ENCODE data around the gene SLCO4A1.

Gene SLCO4A1

DNA sequence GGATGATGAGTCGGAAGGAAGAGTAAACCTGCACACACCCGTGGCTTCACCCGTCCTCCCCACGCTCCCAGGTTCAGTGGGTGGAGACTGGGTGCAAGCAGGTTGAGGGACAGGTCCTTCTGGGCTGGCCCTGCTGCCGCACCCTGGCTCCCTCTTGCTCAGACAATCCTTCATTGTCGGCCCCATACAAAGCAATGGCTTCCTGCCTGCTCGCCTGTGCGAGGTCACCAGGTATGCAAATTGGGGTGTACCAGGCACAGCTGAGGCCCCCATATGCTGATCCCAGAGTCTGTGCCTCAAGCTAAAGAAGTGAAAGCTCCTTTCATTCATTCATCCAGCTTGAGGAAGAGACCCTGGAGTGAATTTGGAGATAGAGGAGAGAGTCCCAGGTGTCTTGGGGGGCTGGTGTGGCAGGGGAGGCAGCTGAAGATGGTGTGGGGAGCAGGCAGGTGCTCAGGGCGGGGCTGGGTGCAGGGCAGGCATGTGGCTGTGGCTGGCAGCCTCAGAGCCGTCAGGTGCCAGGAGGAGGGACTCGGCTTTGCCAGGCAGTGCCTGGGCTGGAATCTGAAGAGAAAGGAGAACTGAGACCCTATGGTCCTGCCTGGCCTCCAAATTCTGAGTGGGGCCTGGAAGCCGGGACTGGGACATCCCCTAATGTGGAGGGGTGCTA lies 4.7 kb downstream of the SLCO4A1 start:
- Histone ChIP-seq H3K27ac (no peak overlapping the region), H3K4me3 (ENCODE audit: low read depth in 1 of 2, low read length in 1 of 2) (no peak overlapping the region)
- no peak for TF ChIP-seq CTCF (IDR thresholded peaks at IDR 0.05)

DNA sequence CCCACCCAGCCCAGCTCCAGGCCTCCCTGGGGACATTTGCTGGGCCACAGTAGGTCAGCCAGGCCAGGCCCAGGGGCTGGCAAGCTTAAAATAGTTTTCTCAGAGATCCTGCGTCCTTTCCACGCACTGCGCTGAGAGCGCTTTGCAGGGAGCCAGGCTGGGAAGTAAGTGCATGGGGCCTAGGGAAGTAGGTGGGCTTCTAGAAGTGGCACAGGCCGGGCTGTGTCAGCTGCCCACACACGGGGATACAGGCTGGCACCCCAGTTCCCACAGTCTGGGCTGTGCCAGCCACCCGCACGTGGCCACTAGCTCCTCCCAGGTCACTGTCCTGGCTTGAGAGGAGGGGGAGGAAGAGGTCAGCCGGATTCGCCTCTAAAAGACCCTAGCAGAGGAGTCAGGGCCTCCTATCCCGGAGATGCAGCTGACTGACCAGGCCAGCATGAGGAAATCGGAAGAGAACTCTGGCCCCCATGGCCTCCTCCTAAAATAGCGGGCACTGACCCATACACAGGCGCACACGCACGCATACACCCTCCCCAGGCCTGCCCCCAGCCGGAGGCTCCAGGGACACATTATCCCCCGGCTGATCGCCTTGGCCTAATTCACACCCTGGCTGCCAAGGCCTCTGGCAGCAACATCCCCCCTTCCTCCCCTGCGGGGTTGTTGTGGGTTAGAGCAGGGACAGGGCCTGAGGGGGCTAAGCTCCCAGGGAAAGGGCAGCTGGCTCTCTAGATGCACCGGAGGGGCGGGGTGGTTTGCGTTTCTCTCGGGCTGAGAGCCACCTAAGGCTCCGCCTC lies 5.4 kb downstream of the SLCO4A1 start:
- H3K27me3 ChIP-seq, result peaks cover 19% of the 10 kb centered on the region
- H3K4me1 ChIP-seq (ENCODE audit: control insufficient read depth in 1 of 2, insufficient read depth in 1 of 2, low read depth in 1 of 2, low read length in 1 of 2), result peaks cover 60 to 61% of the 10 kb centered on the region in 2 experiments

More for the DNA sequence above, 4.7 kb downstream of the SLCO4A1 start:
- Histone ChIP-seq H3K9me3 (no peaks in the 10 kb centered on the region), H3K27me3 (peaks cover 26% of the 10 kb centered on the region), H3K36me3 (no peaks in the 10 kb centered on the region), H3K4me1 (ENCODE audit: control insufficient read depth in 1 of 2, insufficient read depth in 1 of 2, low read depth in 1 of 2, low read length in 1 of 2) (peaks cover 56 to 62% of the 10 kb centered on the region in 2 experiments)

GRCh38 chr20:62648318-62648995 lies 6.2 kb downstream of the SLCO4A1 start:
- no peak for TF ChIP-seq CTCF (IDR thresholded peaks at IDR 0.05)
- Histone ChIP-seq H3K36me3 (no peaks in the 10 kb centered on the region), H3K4me1 (ENCODE audit: control insufficient read depth in 1 of 2, insufficient read depth in 1 of 2, low read depth in 1 of 2, low read length in 1 of 2) (peaks cover 60 to 61% of the 10 kb centered on the region in 2 experiments), H3K4me3 (ENCODE audit: low read depth in 1 of 2, low read length in 1 of 2) (no peak overlapping the region), H3K9me3 (no peaks in the 10 kb centered on the region), H3K27ac (no peak overlapping the region), H3K27me3 (peaks cover 11% of the 10 kb centered on the region)

More for the DNA sequence above, 5.4 kb downstream of the SLCO4A1 start:
- Histone ChIP-seq H3K27ac (no peak overlapping the region), H3K9me3 (no peaks in the 10 kb centered on the region), H3K4me3 (ENCODE audit: low read depth in 1 of 2, low read length in 1 of 2) (no peak overlapping the region), H3K36me3 (no peaks in the 10 kb centered on the region)
- TF ChIP-seq CTCF (IDR thresholded peaks at IDR 0.05), result no peak

DNA sequence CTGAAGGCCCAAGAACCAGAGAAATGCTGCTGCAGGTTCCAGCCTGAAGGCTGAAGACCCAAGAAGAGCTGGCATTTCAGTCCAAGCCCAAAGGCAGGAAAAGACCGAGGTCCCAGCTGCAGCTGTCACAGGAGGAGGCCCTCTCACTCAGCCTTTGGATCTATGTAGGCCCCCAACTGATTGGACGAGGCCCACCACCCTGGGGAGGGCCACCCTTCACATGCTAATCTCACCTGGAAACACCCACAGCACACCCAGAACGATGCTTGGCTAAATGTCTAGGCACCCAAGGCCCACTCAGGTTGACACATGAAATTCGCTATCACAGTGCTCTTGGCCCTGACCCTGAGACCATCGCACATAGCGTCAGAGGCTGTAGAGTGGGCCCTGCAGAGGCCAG lies 6.8 kb downstream of the SLCO4A1 start:
- H3K36me3 ChIP-seq, result no peaks in the 10 kb centered on the region
- H3K27ac ChIP-seq, result no peak overlapping the region
- H3K4me3 ChIP-seq (ENCODE audit: low read depth in 1 of 2, low read length in 1 of 2), result no peak overlapping the region
- no peak for TF ChIP-seq CTCF (IDR thresholded peaks at IDR 0.05)
- H3K9me3 ChIP-seq, result no peaks in the 10 kb centered on the region
- peaks cover 56 to 57% of the 10 kb centered on the region in 2 experiments for H3K4me1 ChIP-seq (ENCODE audit: control insufficient read depth in 1 of 2, insufficient read depth in 1 of 2, low read depth in 1 of 2, low read length in 1 of 2)
- peaks cover 5% of the 10 kb centered on the region for H3K27me3 ChIP-seq

DNA sequence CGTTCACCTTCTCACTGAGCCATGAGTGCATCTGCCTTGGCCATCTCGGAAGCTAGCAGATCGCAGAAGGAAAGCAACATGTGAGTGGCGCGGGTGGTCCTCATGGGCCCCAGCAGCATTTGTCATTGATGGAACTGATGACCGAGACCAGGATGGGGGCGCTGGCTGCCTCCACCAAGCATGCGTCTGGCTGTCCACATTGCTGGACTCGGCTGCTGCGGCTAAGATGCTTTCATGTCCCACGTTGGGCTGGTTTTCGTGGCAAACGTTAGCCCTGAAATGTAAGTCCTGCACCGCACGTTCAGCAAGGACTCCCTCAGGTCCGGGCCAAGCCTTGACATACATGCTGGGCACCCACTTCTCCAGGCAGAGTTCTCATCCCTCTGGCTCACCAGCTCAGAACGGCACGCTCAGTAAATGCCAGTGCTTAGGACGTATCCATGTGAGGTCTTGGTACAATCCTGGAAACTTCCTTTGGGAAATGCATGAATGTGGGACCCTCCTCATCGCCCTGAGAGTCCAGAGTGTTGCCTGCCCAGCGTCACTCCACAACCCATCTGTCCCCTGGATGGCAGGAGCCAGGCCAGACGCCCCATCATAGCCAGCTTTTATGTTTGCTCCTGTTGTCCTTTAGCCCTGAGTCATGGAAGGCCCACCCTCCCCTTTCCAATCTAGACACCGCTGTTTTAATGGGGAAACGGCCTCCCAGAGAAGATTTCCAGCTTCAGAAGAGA lies 8.4 kb downstream of the SLCO4A1 start:
- H3K4me1 ChIP-seq (ENCODE audit: control insufficient read depth in 1 of 2, insufficient read depth in 1 of 2, low read depth in 1 of 2, low read length in 1 of 2), result peaks cover 43% of the 10 kb centered on the region in 2 experiments
- H3K9me3 ChIP-seq, result no peaks in the 10 kb centered on the region
- peak overlapping the region; percentile 57 to 62 for H3K4me3 ChIP-seq (ENCODE audit: low read depth in 1 of 2, low read length in 1 of 2)
- H3K27ac ChIP-seq, result peak overlapping the region; percentile 98
- H3K27me3 ChIP-seq, result no peaks in the 10 kb centered on the region
- no peaks in the 10 kb centered on the region for H3K36me3 ChIP-seq
- TF ChIP-seq CTCF (IDR thresholded peaks at IDR 0.05), result no peak
